ENCODE results near the gene INHBC.

The INHBC gene

DNA sequence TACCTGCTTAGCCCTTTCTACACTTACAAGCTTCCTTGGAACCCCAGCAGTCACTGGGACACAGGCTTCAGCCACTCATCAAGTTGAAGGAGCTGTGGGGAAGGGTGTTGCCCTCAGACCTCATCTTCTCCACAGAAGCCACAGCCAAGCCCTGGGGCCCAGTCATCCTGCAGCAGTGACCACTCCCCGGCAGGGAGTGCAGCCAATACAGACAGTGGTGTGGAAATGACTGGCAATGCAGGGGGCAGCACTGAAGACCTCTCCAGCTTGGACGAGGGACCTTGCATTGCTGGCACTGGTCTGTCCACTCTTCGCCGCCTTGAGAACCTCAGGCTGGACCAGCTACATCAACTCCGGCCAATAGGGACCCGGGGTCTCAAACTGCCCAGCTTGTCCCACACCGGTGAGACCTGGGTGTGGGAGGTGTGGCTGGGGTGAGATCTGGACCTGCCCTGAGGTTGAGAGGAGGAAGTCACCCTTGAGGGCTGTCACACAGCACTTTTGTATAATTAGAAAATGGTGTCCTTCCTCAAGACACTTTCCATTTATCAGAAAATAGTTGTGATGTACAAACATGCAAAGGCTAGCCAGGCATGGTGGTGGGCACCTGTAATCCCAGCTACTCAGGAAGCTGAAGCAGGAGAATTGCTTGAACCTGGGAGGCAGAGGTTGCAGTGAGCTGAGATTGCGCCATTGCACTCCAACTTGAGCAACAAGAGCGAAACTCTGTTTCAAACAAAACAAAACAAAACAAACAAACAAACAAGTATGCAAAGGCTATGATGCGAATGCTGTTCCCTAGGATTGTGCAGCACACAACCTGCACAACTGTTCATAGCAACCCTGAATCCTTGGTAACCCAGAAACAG is 34.9 kb downstream of the INHBC start:
- no peak for DNase-seq

DNA sequence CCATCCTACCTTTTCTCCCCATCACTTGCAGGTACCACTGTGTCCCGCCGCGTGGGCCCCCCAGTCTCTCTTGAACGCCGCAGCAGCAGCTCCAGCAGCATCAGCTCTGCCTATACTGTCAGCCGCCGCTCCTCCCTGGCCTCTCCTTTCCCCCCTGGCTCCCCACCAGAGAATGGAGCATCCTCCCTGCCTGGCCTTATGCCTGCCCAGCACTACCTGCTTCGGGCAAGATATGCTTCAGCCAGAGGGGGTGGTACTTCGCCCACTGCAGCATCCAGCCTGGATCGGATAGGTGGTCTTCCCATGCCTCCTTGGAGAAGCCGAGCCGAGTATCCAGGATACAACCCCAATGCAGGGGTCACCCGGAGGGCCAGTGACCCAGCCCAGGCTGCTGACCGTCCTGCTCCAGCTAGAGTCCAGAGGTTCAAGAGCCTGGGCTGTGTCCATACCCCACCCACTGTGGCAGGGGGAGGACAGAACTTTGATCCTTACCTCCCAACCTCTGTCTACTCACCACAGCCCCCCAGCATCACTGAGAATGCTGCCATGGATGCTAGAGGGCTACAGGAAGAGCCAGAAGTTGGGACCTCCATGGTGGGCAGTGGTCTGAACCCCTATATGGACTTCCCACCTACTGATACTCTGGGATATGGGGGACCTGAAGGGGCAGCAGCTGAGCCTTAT is 35.8 kb downstream of the INHBC start:
- DNase-seq, result no peak

DNA sequence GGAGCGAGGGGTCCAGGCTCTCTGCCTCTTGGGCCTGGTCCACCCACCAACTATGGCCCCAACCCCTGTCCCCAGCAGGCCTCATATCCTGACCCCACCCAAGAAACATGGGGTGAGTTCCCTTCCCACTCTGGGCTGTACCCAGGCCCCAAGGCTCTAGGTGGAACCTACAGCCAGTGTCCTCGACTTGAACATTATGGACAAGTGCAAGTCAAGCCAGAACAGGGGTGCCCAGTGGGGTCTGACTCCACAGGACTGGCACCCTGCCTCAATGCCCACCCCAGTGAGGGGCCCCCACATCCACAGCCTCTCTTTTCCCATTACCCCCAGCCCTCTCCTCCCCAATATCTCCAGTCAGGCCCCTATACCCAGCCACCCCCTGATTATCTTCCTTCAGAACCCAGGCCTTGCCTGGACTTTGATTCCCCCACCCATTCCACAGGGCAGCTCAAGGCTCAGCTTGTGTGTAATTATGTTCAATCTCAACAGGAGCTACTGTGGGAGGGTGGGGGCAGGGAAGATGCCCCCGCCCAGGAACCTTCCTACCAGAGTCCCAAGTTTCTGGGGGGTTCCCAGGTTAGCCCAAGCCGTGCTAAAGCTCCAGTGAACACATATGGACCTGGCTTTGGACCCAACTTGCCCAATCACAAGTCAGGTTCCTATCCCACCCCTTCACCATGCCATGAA is 36.5 kb downstream of the INHBC start:
- DNase-seq, result no peak

DNA sequence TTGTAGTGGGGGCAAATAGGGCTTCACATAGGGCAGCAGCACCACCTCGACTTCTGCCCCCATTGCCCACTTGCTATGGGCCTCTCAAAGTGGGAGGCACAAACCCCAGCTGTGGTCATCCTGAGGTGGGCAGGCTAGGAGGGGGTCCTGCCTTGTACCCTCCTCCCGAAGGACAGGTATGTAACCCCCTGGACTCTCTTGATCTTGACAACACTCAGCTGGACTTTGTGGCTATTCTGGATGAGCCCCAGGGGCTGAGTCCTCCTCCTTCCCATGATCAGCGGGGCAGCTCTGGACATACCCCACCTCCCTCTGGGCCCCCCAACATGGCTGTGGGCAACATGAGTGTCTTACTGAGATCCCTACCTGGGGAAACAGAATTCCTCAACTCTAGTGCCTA is 37.1 kb downstream of the INHBC start:
- DNase-seq, result no peak

DNA sequence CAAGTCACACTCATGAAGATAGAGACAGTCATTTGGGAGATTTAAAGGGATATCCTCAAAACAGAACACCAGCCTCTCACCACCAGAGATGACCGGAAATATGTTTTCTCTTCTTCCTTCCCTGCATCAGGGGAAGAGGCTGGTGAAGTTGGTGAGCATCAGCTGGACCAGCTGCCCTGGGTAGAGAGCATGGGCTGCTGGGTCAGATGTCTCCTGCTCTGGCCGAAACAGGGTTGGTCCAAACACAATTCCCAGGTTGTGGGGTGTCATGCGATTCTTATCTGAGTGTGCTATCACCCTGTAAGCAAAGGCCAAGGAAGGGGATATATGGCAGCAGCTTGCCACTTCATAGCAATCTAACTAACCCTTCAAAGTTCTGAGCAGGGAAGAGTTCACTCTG is 37.8 kb downstream of the INHBC start:
- no peak for DNase-seq

DNA sequence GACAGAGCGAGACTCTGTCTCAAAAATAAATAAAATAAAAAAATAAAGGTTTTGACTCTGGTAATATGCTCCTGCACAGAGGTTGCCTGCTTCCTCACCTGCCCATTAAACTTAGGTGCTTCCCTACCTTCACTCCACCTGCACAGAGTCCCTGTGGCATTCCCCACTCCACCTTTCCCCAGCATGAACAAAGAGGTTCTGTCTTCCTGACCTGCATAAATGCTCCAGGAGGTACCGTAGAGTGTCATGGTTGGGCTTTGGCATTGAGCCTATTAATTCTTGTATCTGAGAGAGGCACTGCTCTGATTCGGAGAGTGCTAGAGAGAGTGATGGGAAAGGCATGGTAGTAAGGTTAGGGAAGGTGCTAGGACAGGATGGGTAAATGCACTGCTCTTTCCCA is 38.8 kb downstream of the INHBC start:
- DNase-seq, result no peak

DNA sequence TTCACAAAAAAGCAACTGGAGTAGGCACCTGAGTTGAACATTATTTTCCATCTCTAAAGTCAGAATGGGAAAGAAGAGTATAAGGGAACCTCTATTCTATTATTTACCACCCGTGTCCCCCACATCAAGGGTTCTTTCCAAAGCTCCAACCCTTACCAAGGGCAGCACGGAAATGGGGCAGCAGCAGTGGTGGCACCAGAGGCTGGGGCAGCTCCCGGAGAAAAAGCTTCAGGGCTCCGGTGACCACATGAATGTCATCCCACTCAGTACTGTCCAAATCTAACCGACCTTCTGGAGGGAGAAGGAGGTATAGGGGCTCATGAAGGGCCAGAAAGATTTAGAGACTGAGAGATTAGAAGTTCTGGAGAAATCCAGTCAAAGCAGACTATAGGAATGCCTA is 39.3 kb downstream of the INHBC start:
- no peak for DNase-seq

DNA sequence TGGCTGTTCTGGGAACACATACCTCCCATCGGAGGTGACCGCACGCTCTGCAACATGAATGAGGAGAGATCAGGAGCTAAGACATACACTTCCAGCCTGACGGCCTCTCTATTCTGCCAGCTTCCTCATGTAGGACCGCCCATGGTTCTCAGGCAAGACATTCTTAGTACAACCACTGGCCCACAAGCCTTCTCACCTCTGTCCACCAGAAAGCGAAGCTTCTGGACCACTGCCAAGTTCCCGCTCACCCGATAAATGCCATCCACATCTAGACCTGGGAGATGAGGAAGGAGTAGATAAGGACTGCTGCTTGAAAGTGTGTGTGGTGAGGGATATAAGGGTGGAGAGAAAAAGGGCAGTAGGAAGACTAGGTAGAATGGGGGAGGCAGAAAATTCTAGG is 39.8 kb downstream of the INHBC start:
- DNase-seq, result no peak

DNA sequence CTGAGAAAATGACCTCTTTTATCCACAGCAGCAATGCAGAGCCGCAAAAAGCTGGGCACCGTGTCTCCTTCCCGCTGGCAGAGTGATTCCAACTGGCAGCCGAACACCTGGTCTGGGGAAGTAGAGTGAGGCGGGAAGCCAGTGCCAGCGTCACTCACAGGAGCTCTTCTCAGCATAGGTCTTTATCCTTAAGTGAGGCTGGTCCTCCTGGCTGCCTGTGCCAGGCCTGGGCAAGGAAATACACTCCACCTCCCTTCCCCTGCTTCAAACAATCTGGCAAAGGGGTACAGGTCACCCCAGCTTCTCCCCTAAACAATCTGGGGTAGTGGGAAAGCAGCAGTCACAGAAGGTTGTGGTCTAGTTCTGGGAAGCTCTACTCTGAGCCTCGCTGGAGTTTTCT is 40.3 kb downstream of the INHBC start:
- no peak for DNase-seq

DNA sequence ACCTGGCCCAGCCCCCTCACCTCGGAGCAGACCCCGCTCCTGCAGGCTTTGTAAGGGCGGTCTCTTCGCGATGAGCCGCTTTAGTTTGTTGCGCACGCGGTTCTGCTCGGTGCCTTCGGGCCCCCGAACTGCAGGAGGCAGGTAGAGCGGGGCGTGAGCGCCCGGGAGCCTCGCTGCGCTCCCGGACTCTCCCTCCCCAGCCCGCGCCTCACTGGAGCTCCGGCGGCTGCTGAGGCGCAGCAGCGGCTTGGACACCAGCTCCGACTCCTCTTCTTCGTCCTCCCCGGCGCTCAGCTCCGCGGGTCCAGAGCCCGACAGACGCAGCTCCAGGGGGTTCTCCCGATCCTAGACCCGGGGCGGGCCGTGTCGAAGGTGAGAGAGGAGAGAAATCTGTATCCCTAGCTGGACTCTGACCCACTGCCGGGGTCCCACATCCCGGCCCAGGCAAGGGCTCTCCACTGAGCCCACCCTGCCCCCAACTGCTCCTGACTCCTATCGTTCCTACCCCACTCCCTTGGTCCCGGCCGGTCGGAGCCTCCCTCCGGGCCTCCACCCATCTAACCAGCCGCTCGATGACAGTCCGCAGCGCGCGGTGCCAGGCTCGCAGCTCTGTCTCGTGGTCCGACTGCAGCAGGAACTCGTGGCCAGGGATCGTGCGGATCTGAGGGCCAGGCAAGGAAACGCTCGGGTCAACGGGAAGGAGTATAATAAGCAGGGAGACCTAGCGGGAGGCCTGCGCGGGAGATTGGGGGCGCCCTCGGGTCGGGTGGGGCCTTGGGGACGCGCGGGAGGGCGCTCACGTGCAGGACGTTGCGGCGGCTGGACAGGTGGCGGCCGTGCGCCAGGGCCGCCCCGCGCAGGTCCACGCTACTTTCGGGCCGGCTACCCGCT is 40.9 kb downstream of the INHBC start:
- DNase-seq, result no peak

DNA sequence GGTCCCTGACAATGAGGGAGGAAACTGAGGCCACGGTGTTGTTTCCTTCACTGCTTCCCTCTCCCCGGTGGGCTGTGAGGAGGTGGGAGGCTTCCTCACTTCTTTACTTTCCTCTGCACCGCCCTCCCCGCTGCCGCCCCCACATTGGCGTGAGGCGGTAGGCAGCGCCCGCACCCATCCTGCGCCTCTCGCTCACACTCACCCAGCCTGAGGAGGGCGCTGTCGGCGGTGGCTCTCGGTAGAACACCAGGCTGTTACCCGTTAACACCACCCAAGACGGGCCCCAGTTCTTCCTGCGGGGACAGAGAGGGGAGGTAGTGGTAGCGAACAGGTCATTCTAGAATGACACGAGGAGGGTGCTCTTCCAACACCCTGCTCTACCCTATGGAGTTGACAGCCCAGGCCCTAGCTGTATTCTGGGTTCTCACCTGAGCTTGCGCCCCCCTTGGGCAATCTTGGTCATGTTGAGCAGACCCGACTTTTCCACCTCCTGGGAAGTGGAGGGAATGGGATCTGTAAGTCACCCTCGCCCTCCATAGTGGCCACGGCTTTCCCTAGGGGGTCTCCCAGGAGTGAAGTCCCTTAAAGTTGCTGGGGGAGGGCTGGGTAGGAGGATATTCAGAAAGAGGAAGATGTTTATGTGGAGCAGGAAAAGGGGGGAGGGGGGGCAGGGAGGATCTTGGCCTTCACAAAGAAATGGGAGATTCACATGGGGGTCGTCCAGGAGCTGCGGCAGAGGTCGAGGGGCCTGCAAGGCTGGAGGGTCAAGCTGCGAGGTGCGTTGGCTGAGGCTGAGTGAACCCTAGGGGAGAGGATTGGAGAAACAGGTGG is 41.8 kb downstream of the INHBC start:
- peak in 1 of 2 donors; percentile 53 for DNase-seq

DNA sequence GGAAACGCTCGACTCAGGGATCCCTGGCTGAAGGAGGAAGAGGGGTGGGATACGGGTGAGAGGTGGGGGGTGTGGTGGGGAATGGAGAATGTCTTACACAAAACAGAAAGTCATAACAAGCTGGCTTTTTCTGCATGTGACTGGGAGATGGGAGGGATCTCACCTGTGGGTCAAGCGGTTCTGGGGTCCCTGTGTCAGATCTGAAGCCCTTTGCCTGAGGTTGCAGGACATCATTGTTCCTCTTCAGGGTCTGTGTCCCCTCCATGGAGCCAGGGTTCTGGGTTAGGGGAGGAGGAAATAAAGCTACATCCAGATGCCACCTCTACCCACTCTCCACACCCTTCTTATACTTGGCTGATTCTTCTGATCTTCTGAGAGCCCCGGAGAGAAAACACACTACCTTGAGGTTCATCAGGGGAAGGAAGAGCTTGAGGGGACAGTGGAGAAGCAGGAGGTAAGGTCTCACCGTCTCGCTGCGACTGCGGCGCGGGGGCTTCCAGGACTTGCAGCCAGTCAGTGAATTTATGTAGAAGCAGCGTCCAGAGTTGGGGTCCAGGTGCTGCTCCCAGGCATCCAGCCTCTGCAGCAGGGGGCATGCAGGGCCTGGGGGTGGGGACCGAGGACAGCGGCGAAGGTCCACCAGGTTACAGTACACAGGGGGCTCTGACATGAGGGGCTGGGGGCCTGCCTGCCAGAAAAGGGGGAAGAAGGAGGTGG is 42.6 kb downstream of the INHBC start:
- DNase-seq, result no peak

DNA sequence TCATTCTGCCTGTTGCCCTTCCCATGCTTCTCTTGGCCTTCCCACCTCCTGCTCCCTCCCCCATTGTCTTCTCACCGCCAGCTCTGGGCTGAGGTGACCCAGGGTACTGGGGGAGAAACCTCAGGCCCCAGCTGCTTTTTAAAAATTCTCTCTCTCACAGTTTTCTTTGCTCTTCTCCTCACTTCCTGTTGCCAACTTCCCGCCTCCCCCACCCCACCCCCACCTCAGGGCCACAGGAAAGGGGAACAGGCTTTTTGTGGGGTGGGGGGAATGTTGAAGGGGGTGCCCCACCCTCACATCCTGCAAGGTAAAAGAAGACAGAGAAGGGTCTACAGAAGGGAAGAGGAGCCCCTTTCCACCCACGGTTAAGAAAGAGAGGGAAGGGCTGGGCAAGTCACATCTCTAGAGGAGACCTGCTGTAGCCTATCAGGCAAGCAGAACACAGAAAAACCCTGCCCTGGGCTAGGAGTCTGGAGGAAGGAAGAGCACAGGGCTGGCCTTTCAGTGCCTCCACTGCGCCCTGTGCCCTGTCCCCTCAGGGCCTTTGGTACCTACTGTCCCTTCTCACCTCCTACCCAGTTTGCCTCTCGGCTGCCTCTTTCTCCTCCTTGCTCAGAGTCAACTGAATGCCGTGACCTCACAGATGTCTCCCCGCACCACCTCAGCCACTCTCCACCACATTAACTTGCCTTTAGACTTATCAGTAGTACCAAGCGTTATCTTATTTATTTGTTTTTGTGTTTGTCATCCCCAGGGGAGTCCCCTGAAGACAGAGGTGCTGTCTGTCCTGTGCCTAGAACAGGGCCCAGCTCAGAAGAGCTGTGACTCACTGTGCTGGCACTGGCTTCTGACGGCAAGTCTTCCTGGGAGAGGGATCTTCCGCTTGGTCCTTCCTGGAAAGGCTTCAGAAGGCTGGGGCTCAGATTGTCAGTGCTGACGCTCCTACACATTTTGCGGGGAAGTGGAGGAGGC is 43.4 kb downstream of the INHBC start:
- DNase-seq, result peak; percentile 60 to 63

DNA sequence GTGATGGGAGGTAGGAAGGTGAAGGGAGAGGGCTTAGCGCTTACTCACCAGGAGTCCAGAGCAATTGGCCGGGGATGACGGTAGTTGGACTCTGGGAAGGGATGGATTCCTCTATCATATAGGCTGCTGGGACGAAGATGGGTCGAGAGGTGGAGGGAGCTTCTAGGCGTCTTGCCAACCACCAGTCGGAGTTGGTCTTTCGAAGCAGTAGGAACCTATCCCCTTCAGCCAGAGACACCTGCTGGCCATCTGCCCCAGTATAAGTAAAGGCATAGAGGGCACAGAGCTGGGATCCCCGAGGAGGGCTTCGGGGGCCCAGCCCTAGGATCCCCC is 44.4 kb downstream of the INHBC start:
- DNase-seq, result no peak

DNA sequence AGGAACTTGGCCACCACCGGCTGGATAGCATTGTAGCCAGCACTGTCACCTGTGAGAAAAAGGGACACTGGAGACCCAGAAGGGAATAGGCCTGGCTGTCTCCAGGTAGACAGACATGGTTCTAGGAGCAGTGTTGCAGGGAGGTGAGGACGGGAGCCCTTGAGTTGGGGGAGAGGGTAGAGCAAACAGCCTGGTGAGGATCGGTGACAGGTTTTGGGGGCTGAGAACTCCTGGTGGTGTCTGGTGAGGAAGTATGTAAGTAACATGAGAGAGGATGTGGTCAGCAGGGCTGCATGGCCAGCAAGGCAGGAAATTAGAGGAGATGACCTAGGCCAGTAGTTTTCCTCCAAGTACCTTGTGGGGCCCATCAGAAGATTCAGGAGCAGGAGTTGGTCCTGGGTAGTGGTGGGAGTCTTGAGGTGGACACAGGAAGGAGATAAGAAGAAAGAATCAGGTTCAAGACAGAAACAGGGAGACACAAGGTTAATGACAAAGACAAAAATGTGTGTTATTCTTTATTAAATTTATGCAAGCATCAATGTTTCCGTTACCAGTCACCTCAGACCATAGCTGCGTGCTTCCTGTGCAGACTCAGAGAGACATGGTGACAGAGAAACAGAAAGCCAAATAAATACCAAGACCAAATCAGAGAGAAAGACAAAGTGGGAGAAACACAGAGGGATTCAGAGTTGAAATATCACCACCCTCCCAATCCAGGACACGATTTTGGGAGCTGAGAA is 45.0 kb downstream of the INHBC start, which contains the start of gene ARHGAP9:
Gene ARHGAP9 (minus strand): TSS at position 491 of the 740 bp plus-strand sequence. CDS start 460 bp downstream, at position 31.
- DNase-seq, result no peak

DNA sequence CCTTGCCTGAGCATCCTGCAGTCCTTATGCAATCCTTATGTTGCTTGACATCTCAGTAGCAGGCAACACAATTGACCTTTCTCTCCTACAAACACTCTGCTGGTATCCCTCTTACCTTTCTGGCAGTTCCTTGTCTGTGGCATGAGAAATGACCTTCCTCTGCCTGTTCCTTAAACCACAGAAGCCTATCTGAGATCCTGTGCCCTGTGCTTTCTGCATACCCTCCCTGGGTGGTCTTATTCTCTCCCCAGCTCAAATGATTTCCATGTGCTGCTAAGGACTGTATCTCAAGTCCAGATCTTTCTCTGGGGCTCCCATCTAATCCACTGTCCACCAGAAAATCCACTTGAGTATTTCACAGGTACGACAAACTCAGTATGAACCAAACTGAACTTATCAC is 47.1 kb downstream of the INHBC start:
- DNase-seq, result no peak

DNA sequence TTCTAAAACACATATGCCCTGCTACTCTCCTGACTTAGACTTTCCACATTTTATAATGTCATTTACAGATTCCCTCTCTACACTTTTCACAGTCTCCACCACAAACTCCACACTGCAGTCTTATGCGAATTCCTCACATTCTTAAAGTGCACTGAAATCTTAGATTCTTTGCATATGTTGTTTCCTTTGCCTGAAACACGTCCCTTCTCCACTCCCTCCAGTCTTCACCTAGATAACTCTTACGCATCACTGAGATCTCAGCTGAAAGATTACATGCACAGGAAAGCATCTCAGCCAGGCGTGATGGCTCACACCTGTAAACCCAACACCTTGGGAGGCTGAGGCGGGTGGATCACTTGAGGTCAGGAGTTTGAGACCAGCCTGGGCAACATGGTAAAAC is 48.9 kb downstream of the INHBC start:
- DNase-seq, result no peak

DNA sequence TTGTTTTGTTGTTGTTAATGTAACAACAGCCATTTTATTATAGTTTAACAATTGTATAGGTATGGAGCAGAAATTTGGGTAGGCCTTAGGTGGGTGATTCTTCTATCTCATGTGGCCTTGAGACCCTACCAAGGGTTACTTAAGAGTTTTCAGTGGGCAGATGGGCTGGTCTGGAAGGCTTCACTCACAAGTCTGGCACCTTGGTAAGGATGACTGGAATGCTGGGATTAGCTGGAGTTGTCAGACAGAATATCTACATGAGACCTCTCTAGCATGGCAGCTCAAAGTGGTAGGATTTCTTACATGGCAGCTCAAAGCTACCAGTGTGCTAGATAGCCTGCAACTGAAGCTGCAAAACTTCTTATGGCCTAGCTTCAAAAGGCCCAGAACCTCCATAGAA is 51.1 kb downstream of the INHBC start:
- no peak for DNase-seq

DNA sequence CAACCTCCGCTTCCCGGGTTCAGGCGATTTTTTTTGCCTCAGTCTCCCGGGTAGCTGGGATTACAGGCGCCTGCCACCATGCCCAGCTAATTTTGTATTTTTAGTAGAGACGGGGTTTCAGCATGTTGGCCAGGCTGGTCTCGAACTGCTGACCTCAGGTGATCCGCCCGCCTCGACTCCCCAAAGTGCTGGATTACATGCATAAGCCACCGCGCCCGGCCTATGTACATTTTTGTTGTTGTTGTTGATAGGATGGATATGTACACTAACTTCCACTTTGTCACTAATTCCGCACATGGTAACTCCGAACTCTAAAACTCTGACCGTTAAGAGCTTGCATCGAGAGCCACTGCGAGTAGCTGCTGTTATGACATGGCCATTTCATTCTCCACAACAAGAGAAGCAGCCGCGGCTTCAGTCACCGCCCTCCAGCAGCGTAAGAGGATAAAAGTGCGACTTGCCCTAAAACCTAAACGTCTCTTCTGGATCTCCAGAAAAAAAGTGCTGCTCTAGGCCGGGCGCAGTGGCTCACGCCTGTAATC is 52.5 kb downstream of the INHBC start:
- DNase-seq, result no peak

Data from inflammatory macrophage treated with lipopolysaccharide for 1 hour (primary cell).